ENCODE results near the gene ADAM12. TPM values are rescaled to one million over a fixed set of nuclear protein-coding genes. Genes with fewer than 3 reads are reported as not detected.

The ADAM12 gene
- total and polyA plus RNA-seq, 10 of the 15 experiments (the other 5 are each of a cell fraction or from before 2014, with no cell fraction given), result under 0.01 to 0.62 (median 0.04) TPM; not detected in 5

GRCh38 chr10:126158133-126158892, 230.0 kb downstream of the ADAM12 start:
- no peaks in the 10 kb centered on the region for H3K79me2 ChIP-seq (ENCODE audit: control insufficient read depth, insufficient read depth, low read length)
- H3K27me3 ChIP-seq (replicated peaks in 1 of 2; ENCODE audit: control insufficient read depth in 2 of 2, insufficient read depth in 2 of 2, low read length in 1 of 2), result no peaks in the 10 kb centered on the region
- ChIA-PET SMC1A (ENCODE audit: uncharacterized antibody, unreplicated experiment) (no interaction called here), POLR2A (no interaction called here), RAD21 (ENCODE audit: unreplicated experiment) (no interaction called here), CTCF (no interaction called here)
- BruUV-seq (replicated peaks), result no TSS peak
- WGBS (ENCODE audit: insufficient coverage, insufficient replicate concordance, low lambda C conversion rate, missing lambda C conversion rate), result 15% methylated on average over 13 of the region's 20 CpGs
- no peaks in the 10 kb centered on the region for H3K36me3 ChIP-seq (ENCODE audit: control insufficient read depth in 2 of 2, insufficient read depth in 2 of 2, low read length in 1 of 2)
- H3K4me3 ChIP-seq, result no peak overlapping the region
- no peak for TF ChIP-seq GABPA (IDR thresholded peaks at IDR 0.05; ENCODE audit: low read depth)
- no peak for TF ChIP-seq CREB1 (IDR thresholded peaks at IDR 0.05; ENCODE audit: low read depth)
- no peak for TF ChIP-seq EP300 (IDR thresholded peaks at IDR 0.05; ENCODE audit: borderline replicate concordance in 1 of 2, control insufficient read depth in 1 of 2, low read depth in 2 of 2, low read length in 2 of 2)
- TF ChIP-seq ESRRA (IDR thresholded peaks at IDR 0.05; ENCODE audit: low read length), result no peak
- TF ChIP-seq YBX1 (IDR thresholded peaks at IDR 0.05), result no peak
- TF ChIP-seq POLR2AphosphoS2 (IDR thresholded peaks at IDR 0.05; ENCODE audit: low read depth, low read length), result no peak
- H4K20me1 ChIP-seq (ENCODE audit: control insufficient read depth, insufficient read depth), result no peaks in the 10 kb centered on the region
- no peak overlapping the region for H3K9ac ChIP-seq (ENCODE audit: control insufficient read depth, insufficient read depth, low read length)
- H3K9me3 ChIP-seq (replicated peaks; ENCODE audit: control insufficient read depth, insufficient read depth, low read length), result no peaks in the 10 kb centered on the region
- no peak for ATAC-seq
- H3K27ac ChIP-seq (ENCODE audit: control insufficient read depth, insufficient read depth), result no peak overlapping the region
- in situ Hi-C loops (cut with MboI), result no loop called here
- no peak overlapping the region for H3K4me2 ChIP-seq (ENCODE audit: control insufficient read depth, insufficient read depth)
- no peaks in the 10 kb centered on the region for H3K4me1 ChIP-seq (ENCODE audit: control insufficient read depth, insufficient read depth, low read length)
- no peak overlapping the region for H2AFZ ChIP-seq (ENCODE audit: control insufficient read depth, low read depth, low read length)
- no peak for FAIRE-seq
- DNase-seq (ENCODE audit: low read depth, low spot score), result no peak
- intact Hi-C loops (cut with micrococcal nuclease; ENCODE audit: unreplicated experiment), result no loop called here

- no peak for DNase-seq (ENCODE audit: low read depth, low spot score)
- in situ Hi-C loops (cut with MboI), result no loop called here
- CTCF ChIA-PET, result no interaction called here
- H3K27me3 ChIP-seq (replicated peaks in 1 of 2; ENCODE audit: control insufficient read depth in 2 of 2, insufficient read depth in 2 of 2, low read length in 1 of 2), result no peaks in the 10 kb centered on the region
- H3K9ac ChIP-seq (ENCODE audit: control insufficient read depth, insufficient read depth, low read length), result no peak overlapping the region
- no peak overlapping the region for H3K27ac ChIP-seq (ENCODE audit: control insufficient read depth, insufficient read depth)
- no peaks in the 10 kb centered on the region for H3K79me2 ChIP-seq (ENCODE audit: control insufficient read depth, insufficient read depth, low read length)
- H4K20me1 ChIP-seq (ENCODE audit: control insufficient read depth, insufficient read depth), result no peaks in the 10 kb centered on the region
- no peaks in the 10 kb centered on the region for H3K9me3 ChIP-seq (replicated peaks; ENCODE audit: control insufficient read depth, insufficient read depth, low read length)
- BruUV-seq (replicated peaks), result no TSS peak
- no peak overlapping the region for H3K4me2 ChIP-seq (ENCODE audit: control insufficient read depth, insufficient read depth)
- intact Hi-C loops (cut with micrococcal nuclease; ENCODE audit: unreplicated experiment), result no loop called here
- FAIRE-seq, result no peak
- no peak overlapping the region for H3K4me3 ChIP-seq
- TF ChIP-seq SP1 (IDR thresholded peaks at IDR 0.05; ENCODE audit: low read depth, low read length), result no peak
- 18% methylated on average over 5 of the region's 5 CpGs for WGBS (ENCODE audit: insufficient coverage, insufficient replicate concordance, low lambda C conversion rate, missing lambda C conversion rate)
- no peaks in the 10 kb centered on the region for H3K4me1 ChIP-seq (ENCODE audit: control insufficient read depth, insufficient read depth, low read length)
- no peaks in the 10 kb centered on the region for H3K36me3 ChIP-seq (ENCODE audit: control insufficient read depth in 2 of 2, insufficient read depth in 2 of 2, low read length in 1 of 2)
- no peak overlapping the region for H2AFZ ChIP-seq (ENCODE audit: control insufficient read depth, low read depth, low read length)
- POLR2A ChIA-PET, result no interaction called here
- RAD21 ChIA-PET (ENCODE audit: unreplicated experiment), result no interaction called here
- SMC1A ChIA-PET (ENCODE audit: uncharacterized antibody, unreplicated experiment), result no interaction called here
- no peak for ATAC-seq
Measured at GRCh38 chr10:126157189-126157588, 231.1 kb downstream of the ADAM12 start.

Measured in GM12878 (cell line).